Measurements from ENCODE around the gene MYO1A.

MYO1A gene

DNA sequence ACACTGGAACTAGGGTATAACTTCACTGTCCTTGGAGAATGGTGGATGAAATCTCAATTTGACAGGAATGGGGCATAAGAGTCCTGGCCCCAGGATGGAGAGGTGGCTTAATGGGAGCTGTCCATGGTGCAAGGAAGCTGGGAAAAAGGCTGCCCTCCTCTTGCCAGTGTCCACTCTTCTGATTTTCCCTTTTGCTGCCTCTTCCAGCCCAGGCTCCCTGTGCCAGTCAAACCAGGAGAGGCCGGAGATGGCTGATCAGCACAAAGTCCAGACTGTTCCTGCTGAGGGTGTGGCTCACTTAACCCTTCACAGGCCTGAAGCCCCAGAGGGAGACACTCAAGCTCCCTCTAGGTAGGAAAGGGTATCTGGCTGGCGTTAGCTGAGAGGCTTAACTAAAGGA lies at the start of gene MYO1A:
Gene MYO1A, minus strand, starts transcription at position 240 of the 400 bp plus-strand sequence. CDS start 1,806 bp downstream, outside the sequence.
- DNase-seq (ENCODE audit: low read depth): no peak

GRCh38 chr12:57099047-57099714 lies 49.3 kb upstream of the MYO1A start:
- no peak for DNase-seq (ENCODE audit: low read depth)

GRCh38 chr12:57098546-57098945 lies 48.6 kb upstream of the MYO1A start:
- DNase-seq (ENCODE audit: low read depth): no peak

DNA sequence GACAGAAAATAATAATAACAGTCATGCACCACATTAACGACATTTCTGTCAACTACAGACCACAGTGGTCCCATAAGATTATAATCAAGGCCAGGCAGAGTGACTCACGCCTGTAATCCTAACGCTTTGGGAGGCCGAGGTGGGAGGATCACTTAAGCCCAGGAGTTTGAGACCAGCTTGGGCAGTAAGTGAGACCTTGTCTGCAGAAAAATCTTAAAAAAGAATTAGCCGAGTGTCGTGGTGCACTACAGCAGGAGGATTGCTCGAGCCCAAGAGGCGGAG lies 47.6 kb upstream of the MYO1A start:
- no peak for DNase-seq (ENCODE audit: low read depth)

- DNase-seq (ENCODE audit: low read depth): no peak
Observed at GRCh38 chr12:57096748-57097553, 47.0 kb upstream of the MYO1A start.

GRCh38 chr12:57096099-57096572 lies 46.2 kb upstream of the MYO1A start:
- DNase-seq (ENCODE audit: low read depth): no peak

DNA sequence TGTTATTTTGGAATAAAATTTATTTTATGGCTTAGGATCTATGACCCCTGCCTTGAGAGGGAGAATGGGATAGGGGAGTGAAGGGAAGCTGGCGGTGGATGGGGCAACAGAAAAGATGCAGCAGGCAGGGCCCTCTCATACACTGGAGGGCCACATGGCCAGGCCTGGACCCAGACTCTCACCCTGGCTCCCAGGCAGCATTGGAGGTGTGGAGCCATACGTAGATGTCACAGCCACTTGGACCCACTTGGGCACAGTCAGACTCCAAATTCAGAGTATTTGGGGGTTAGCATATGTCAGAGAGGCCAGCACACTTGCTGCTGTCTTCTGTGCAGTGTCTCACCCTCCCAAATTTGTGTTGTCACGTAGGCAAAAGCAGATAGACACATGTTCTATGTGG lies 45.5 kb upstream of the MYO1A start:
- no peak for DNase-seq (ENCODE audit: low read depth)

GRCh38 chr12:57094208-57095160 lies 44.6 kb upstream of the MYO1A start:
- DNase-seq (ENCODE audit: low read depth): no peak

DNA sequence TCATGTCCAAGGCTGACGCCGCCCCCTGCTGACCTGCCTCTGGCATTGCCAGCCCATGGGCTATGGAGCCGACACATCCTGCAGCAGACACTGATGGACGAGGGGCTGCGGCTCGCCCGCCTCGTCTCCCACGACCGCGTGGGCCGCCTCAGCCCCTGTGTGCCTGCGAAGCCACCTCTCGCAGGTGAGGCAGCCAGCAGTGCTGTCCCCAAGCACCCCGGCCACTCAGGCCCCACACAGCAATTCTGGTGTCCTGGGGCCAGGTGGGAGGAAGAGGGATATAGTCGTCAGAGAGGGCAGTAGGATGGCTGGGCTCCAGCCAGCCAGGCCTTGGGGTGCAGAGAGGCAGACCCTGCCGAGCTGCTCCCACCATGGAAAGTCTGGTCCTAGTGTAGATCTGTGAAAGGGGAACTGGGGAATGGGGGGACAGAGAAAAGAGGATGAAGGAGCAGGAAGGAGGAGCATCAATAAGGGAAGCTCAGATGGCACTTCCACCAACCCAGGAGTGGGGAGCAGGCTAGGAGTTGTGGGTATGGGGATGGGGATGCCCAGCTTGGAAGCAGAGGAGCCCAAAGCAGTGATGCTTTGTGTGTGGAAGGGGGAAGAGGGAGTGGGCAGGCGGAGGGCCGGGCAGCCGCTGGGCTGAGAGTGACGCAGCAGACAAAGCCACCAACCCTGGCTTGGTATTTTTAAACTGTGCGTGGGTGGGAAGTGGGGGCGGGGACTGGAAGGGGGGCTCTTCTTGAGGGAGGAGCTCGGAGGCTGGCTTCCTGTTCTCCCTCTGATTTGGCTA lies 43.7 kb upstream of the MYO1A start:
- DNase-seq (ENCODE audit: low read depth): peak; percentile 71

DNA sequence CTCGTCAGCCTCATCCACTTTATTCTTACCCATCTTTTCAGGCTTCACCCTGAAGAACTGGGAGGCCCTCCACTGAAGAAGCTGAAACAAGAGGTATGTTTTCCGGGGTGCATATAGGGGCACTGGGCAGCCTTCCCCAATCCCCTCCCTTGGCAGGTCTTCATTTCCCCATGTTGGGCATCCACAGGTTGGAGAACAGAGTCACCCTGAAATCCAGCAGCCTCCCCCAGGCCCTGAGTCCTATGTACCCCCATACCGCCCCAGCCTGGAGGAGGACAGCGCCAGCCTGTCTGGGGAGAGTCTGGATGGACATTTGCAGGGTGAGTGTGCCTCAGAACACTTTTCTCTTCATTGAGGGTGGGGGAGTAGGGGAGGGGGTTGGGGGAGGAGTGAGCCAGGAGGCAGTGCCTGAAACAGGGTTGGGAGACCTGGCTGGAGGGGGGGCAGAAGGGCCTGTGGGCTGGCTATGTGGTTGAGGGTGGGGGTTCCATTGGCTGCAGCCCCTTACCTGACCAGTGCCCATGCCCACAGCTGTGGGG lies 43.0 kb upstream of the MYO1A start:
- no peak for DNase-seq (ENCODE audit: low read depth)

- DNase-seq (ENCODE audit: low read depth): no peak
Observed at GRCh38 chr12:57092529-57092862, 42.6 kb upstream of the MYO1A start.

GRCh38 chr12:57091638-57092528 lies 42.0 kb upstream of the MYO1A start:
- DNase-seq (ENCODE audit: low read depth): no peak

DNA sequence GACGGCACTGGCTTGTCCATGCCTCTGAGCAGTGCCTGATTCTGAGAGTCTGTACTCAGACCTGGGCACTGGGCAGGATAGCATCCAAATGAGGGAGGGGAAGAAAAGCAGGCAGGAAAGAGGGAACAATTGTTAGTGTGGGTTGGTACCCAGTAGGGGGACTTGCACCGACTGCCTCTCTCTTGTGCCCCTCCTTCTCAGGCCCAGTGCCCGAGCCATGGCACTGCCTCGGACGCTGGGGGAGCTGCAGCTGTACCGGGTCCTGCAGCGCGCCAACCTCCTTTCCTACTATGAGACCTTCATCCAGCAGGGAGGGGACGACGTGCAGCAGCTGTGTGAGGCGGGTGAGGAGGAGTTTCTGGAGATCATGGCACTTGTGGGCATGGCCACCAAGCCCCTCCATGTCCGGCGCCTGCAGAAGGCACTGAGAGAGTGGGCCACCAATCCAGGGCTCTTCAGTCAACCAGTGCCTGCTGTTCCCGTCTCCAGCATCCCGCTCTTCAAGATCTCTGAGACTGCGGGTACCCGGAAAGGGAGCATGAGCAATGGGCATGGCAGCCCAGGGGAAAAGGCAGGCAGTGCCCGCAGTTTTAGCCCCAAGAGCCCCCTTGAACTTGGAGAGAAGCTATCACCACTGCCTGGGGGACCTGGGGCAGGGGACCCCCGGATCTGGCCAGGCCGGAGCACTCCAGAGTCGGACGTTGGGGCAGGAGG lies 41.2 kb upstream of the MYO1A start:
- no peak for DNase-seq (ENCODE audit: low read depth)

GRCh38 chr12:57090490-57090889 lies 40.6 kb upstream of the MYO1A start:
- DNase-seq (ENCODE audit: low read depth): no peak

DNA sequence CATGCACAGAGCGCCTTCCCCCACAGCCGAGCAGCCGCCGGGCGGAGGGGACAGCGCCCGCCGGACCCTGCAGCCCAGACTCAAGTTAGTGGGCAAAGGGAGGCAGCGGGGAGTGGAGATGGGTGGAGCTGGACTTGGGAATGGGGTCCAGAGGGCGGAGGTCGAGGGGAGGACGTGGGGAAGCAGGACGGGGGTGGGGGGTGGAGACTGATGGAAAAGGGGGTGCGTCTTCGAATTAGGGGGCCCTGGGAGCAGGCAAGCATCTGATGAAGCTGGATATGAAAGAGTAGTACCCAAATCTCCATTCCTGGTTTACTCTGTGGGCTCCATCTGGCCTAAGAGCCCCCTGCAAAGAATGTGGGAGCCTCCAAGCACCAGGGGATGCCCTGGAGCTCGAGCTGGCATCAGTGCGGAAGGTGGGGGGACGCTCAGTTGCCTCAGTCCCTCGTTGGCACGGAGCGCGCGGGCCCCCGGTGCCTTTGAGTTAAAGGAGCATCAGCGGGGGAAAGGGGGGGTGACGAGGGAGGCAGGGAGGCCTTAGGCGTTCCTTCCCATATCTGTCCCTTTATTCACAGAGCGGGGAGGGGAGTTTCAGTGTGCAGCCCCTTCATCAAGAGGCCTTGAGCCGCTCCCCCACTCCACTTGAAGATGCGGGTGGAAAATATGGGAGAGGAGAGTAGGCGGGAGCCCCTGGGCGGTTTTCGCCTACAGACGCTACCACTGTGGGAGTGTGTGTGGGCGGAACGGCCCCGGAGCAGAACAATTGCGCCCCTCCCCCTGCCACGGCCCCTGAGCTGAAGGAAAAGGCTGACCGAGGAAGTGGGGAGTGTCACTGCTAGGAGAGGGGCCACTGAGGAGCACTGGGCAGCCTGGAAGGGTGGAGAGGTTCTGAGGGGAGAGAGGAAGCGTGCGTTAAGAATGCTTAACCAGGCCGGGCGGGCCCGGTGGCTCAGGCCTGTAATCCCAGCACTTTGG lies 39.6 kb upstream of the MYO1A start:
- DNase-seq (ENCODE audit: low read depth): peak; percentile 44

GRCh38 chr12:57088354-57089270 lies 38.7 kb upstream of the MYO1A start, which contains the start of gene NAB2:
NAB2 (plus strand) TSS chr12:57089114; CDS start chr12:57089272, 158 bp downstream.
- peak; percentile 87 for DNase-seq (ENCODE audit: low read depth)

GRCh38 chr12:57087691-57088353 lies 37.9 kb upstream of the MYO1A start:
- DNase-seq (ENCODE audit: low read depth): peak; percentile 85
